ENCODE results near the gene IDI1.

GRCh38 chr10:1074052-1074747, 25.3 kb upstream of the IDI1 start:
- no peak for TF ChIP-seq POLR2A (IDR thresholded peaks at IDR 0.05; ENCODE audit: insufficient read depth in 1 of 2, low read depth in 2 of 2, low read length in 2 of 2)
- no peak for TF ChIP-seq ZKSCAN5 (CRISPR knock-in tag; IDR thresholded peaks at IDR 0.05)
- TF ChIP-seq DBP (CRISPR knock-in tag; IDR thresholded peaks at IDR 0.05; ENCODE audit: not compliant biosample characterization), result no peak
- TF ChIP-seq YY1 (IDR thresholded peaks at IDR 0.05; ENCODE audit: insufficient read depth, insufficient replicate concordance, low read depth, low read length), result no peak
- TF ChIP-seq HDAC2 (CRISPR knock-in tag; IDR thresholded peaks at IDR 0.05), result no peak
- TF ChIP-seq CTCF (CRISPR knock-in tag; IDR thresholded peaks at IDR 0.05), result no peak; the same call in 1 of the 2 replicates
- TF ChIP-seq EP300 (IDR thresholded peaks at IDR 0.05; ENCODE audit: low read depth in 2 of 2, low read length in 2 of 2), result no peak
- TF ChIP-seq EP300 (CRISPR knock-in tag; IDR thresholded peaks at IDR 0.05; ENCODE audit: borderline replicate concordance), result no peak
- TF ChIP-seq HNF1B (CRISPR knock-in tag; IDR thresholded peaks at IDR 0.05), result no peak
